ENCODE results near the gene SLC6A19. TPM values are rescaled to one million over a fixed set of nuclear protein-coding genes. Genes with fewer than 3 reads are reported as not detected.
A peak's percentile ranks its signal among the peaks of the same experiment; 100 is the strongest.

SLC6A19 gene
- total and polyA plus RNA-seq, 2 of the 13 experiments (the other 11 are each of a cell fraction or from before 2014, with no cell fraction given), result 0.02 TPM; not detected in 1

GRCh38 chr5:1182633-1183423 is 18.6 kb upstream of the SLC6A19 start (continued):
- peak; percentile 54 for TF ChIP-seq ATF2 (CRISPR knock-in tag; IDR thresholded peaks at IDR 0.05)
- TF ChIP-seq ZNF616 (CRISPR knock-in tag; IDR thresholded peaks at IDR 0.05; ENCODE audit: low read depth), result no peak
- peak; percentile 70; the same call in 1 of the 2 replicates for TF ChIP-seq ZNF263 (CRISPR knock-in tag; IDR thresholded peaks at IDR 0.05)
- peak in 1 of 2 experiments; percentile 54; a peak in 2 of 4 replicates for TF ChIP-seq EP300 (IDR thresholded peaks at IDR 0.05; ENCODE audit: low read depth in 2 of 2, low read length in 2 of 2)
- TF ChIP-seq EP300 (CRISPR knock-in tag; IDR thresholded peaks at IDR 0.05; ENCODE audit: borderline replicate concordance), result peak; percentile 54; the same call in 1 of the 2 replicates
- peak; percentile 62 for TF ChIP-seq ZNF547 (CRISPR knock-in tag; IDR thresholded peaks at IDR 0.05)
- no peak for TF ChIP-seq ZNF639 (CRISPR knock-in tag; conservative IDR thresholded peaks at IDR 0.05)
- TF ChIP-seq JDP2 (CRISPR knock-in tag; IDR thresholded peaks at IDR 0.05; ENCODE audit: borderline replicate concordance), result no peak
- peak; percentile 20; the same call in 1 of the 2 replicates for TF ChIP-seq ZNF710 (CRISPR knock-in tag; IDR thresholded peaks at IDR 0.05; ENCODE audit: borderline replicate concordance)
- TF ChIP-seq HNRNPUL1 (IDR thresholded peaks at IDR 0.05; ENCODE audit: low read depth, low read length), result no peak
- no peak for TF ChIP-seq MATR3 (CRISPR knock-in tag; IDR thresholded peaks at IDR 0.05)
- TF ChIP-seq MAX (IDR thresholded peaks at IDR 0.05), result peak; percentile 7; the same call in 1 of the 2 replicates
- TF ChIP-seq TSC22D2 (CRISPR knock-in tag; IDR thresholded peaks at IDR 0.05; ENCODE audit: borderline replicate concordance), result no peak
- TF ChIP-seq ZNF333 (CRISPR knock-in tag; IDR thresholded peaks at IDR 0.05; ENCODE audit: borderline replicate concordance), result no peak
- TF ChIP-seq ZBTB4 (CRISPR knock-in tag; IDR thresholded peaks at IDR 0.05; ENCODE audit: borderline replicate concordance), result no peak
- peak; percentile 88 for TF ChIP-seq ZNF281 (CRISPR knock-in tag; IDR thresholded peaks at IDR 0.05; ENCODE audit: borderline replicate concordance)

Measured in HepG2 (cell line).